Activated CD4-positive, alpha-beta memory T cell treated with anti-CD3 and anti-CD28 coated beads, Interleukin-2, amount 10 ng/mL, durations not matched to agents 7 days and 5 days (primary cell): ENCODE data around the gene TMC1. TPM values are rescaled to one million over a fixed set of nuclear protein-coding genes. Genes with fewer than 3 reads are reported as not detected.

Experiments used
- CTCF ChIA-PET: fragments of 350-600 bp; sonication (Branson Sonifier 250); formaldehyde crosslinking; loops from one replicate; lab custom pipeline; 2021; ENCODE audit warnings: antibody characterized with exemption, inconsistent platforms; lab: Charles Lee
- POLR2A ChIA-PET: fragments of 350-600 bp; sonication (Branson Sonifier 250); formaldehyde crosslinking; loops from one replicate; lab custom pipeline; 2021; ENCODE audit warnings: antibody characterized with exemption; lab: Charles Lee
- DNase-seq: peaks from one replicate; pipeline ENCODE4 v3.0.0-alpha.2; 2020
- H3K27ac Mint-ChIP-seq: one replicate; pipeline ENCODE4 v1.8.0; 2021; ENCODE audit warnings: mild to moderate bottlenecking, mixed read lengths
- H3K27me3 Mint-ChIP-seq: one replicate; pipeline ENCODE4 v1.8.0; 2021; ENCODE audit warnings: mixed read lengths
- H3K36me3 Mint-ChIP-seq: one replicate; pipeline ENCODE4 v1.8.0; 2021; ENCODE audit warnings: low read depth, mixed read lengths
- H3K4me1 Mint-ChIP-seq: one replicate; pipeline ENCODE4 v1.8.0; 2021; ENCODE audit warnings: mixed read lengths
- H3K4me3 Mint-ChIP-seq: one replicate; pipeline ENCODE4 v1.8.0; 2021; ENCODE audit warnings: mild to moderate bottlenecking, mixed read lengths
- H3K9me3 Mint-ChIP-seq: one replicate; pipeline ENCODE4 v1.8.0; 2021; ENCODE audit warnings: mixed read lengths
- total RNA-seq, 2 experiments: library from RNA; stranded (reverse); gene quantifications; one replicate each; pipeline ENCODE4 v1.2.3, GENCODE V29; 2021

The TMC1 gene
- total RNA-seq, 2 experiments from 2014 or later = 0.28 TPM; not detected in 1

GRCh38 chr9:72681283-72681630, 159.8 kb downstream of the TMC1 start:
- Mint-ChIP-seq H3K4me3 (no peak overlapping the region), H3K36me3 (no peaks in the 10 kb centered on the region), H3K27ac (no peak overlapping the region), H3K27me3 (peaks cover 22% of the 10 kb centered on the region), H3K4me1 (no peaks in the 10 kb centered on the region), H3K9me3 (no peaks in the 10 kb centered on the region)
- DNase-seq = no peak
- POLR2A ChIA-PET = no interaction called here
- CTCF ChIA-PET = no interaction called here

- H3K27ac Mint-ChIP-seq = no peak overlapping the region
- ChIA-PET CTCF (interaction anchor here (0.7 kb wide), 1 partner anchor 11 kb away, joined by 3 read pairs; no protein-coding TSS in a partner anchor), POLR2A (no interaction called here)
- no peaks in the 10 kb centered on the region for H3K4me1 Mint-ChIP-seq
- H3K27me3 Mint-ChIP-seq = peaks cover 23% of the 10 kb centered on the region
- no peak for DNase-seq
- H3K4me3 Mint-ChIP-seq = no peak overlapping the region
- no peaks in the 10 kb centered on the region for H3K36me3 Mint-ChIP-seq
- H3K9me3 Mint-ChIP-seq = no peaks in the 10 kb centered on the region
Observed at GRCh38 chr9:72684615-72685014, 163.2 kb downstream of the TMC1 start.

DNA sequence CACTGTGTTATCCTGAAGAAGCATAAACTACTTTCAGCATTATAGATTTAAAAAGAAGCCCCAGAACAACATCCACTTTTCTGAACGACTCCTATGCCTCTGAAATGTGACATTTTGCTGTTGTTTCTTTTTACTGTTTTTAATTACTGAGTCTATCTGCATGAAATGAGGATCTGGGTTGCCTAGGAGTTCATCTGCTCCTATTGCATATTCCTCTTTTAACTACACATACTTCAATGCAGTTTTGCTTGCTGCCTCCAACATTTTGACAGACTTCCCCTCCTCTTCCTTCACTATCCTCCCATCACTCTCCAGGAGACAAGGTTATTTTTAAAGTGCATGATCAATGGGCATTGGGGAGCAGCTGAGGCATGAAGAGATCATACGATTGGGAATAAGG, 164.5 kb downstream of the TMC1 start:
- POLR2A ChIA-PET = no interaction called here

DNA sequence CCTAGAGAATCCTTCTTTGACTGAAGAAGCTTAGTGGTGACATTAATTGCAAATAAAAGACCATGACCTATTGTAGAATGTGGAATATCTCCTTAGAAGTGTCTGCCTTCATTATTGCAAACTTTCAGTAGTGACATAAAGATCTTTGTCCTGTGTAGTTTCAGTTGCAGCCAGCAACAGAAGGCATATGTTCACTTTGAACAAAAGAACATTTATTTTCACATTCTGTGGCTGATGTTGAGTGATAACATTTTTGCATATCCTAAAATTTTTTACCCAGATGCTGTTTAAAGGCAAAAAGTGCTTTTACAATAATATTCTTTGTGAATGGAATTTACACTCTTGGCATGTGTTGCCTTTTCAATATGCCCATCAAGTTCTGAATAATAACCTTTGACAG, 165.9 kb downstream of the TMC1 start:
- ChIA-PET CTCF (no interaction called here), POLR2A (no interaction called here)
- Mint-ChIP-seq H3K27ac (no peak overlapping the region), H3K4me1 (no peaks in the 10 kb centered on the region), H3K4me3 (no peak overlapping the region), H3K36me3 (no peaks in the 10 kb centered on the region), H3K9me3 (no peaks in the 10 kb centered on the region), H3K27me3 (peaks cover 24% of the 10 kb centered on the region)
- DNase-seq = no peak

More for the DNA sequence above, 164.5 kb downstream of the TMC1 start:
- DNase-seq = no peak
- Mint-ChIP-seq H3K27me3 (peaks cover 21% of the 10 kb centered on the region), H3K4me1 (no peaks in the 10 kb centered on the region), H3K36me3 (no peaks in the 10 kb centered on the region), H3K27ac (no peak overlapping the region), H3K9me3 (no peaks in the 10 kb centered on the region), H3K4me3 (no peak overlapping the region)
- CTCF ChIA-PET = no interaction called here

DNA sequence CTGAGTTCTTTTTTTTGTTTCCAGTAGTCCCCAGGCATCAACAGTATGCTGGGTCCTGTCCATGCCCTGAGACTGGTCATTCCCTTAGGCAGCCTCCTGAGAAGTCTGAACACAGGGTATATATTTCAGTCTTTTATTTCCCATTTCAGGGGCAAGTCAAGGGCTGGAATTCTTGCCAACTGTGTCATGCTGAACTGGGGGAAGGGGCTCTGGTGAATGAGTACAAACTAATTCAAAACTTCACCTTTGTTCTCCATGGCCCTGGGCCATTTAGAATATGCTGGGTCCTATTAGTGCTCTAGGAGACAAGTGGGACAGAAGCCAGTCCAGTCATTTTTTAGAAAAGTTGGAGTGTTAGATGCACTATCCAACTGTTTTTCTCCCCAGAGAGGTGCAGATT, 170.3 kb downstream of the TMC1 start:
- CTCF ChIA-PET = no interaction called here
- POLR2A ChIA-PET = no interaction called here
- peaks cover 16% of the 10 kb centered on the region for H3K27me3 Mint-ChIP-seq

DNA sequence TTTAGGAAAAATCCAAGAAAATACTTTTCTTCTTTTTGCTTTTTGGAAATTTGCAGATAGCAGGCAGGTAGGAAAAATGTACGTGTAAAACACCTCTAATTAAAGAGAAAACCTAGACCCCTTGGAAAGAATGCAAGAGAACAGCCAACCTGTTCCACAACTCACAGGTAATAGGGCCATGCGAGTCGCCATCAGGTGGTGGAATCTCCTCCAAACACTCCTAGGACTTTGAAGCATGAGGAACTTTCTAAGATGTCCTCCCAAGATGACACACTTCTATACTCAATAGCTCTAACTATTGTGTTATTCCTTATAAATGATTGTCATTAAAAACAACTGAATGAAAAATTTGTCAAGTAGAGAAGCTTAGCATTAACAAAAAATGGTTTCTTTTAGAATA, 174.0 kb downstream of the TMC1 start:
- CTCF ChIA-PET = interaction anchor here (1.4 kb wide), 1 partner anchor 415 kb away, joined by 3 read pairs; no protein-coding TSS in a partner anchor
- Mint-ChIP-seq H3K9me3 (no peaks in the 10 kb centered on the region), H3K4me1 (no peaks in the 10 kb centered on the region), H3K27ac (no peak overlapping the region), H3K36me3 (no peaks in the 10 kb centered on the region), H3K27me3 (peaks cover 14% of the 10 kb centered on the region), H3K4me3 (no peak overlapping the region)
- POLR2A ChIA-PET = no interaction called here
- no peak for DNase-seq

More for the DNA sequence above, 170.3 kb downstream of the TMC1 start:
- Mint-ChIP-seq H3K9me3 (no peaks in the 10 kb centered on the region), H3K4me3 (no peak overlapping the region), H3K36me3 (no peaks in the 10 kb centered on the region), H3K27ac (no peak overlapping the region), H3K4me1 (no peaks in the 10 kb centered on the region)
- DNase-seq = no peak

- no peaks in the 10 kb centered on the region for H3K4me1 Mint-ChIP-seq
- no peak for DNase-seq
- POLR2A ChIA-PET = no interaction called here
Observed at GRCh38 chr9:72696511-72696910, 175.1 kb downstream of the TMC1 start.

GRCh38 chr9:72701510-72701909, 180.1 kb downstream of the TMC1 start:
- POLR2A ChIA-PET = no interaction called here
- CTCF ChIA-PET = no interaction called here
- no peaks in the 10 kb centered on the region for H3K36me3 Mint-ChIP-seq
- H3K4me1 Mint-ChIP-seq = no peaks in the 10 kb centered on the region
- H3K27ac Mint-ChIP-seq = no peak overlapping the region
- H3K4me3 Mint-ChIP-seq = no peak overlapping the region
- no peaks in the 10 kb centered on the region for H3K9me3 Mint-ChIP-seq
- DNase-seq = no peak
- H3K27me3 Mint-ChIP-seq = peaks cover 6% of the 10 kb centered on the region

More at GRCh38 chr9:72696511-72696910, 175.1 kb downstream of the TMC1 start:
- H3K27me3 Mint-ChIP-seq = peaks cover 12% of the 10 kb centered on the region
- CTCF ChIA-PET = interaction anchor here (1.4 kb wide), 1 partner anchor 416 kb away, joined by 3 read pairs; no protein-coding TSS in a partner anchor
- no peaks in the 10 kb centered on the region for H3K9me3 Mint-ChIP-seq
- H3K4me3 Mint-ChIP-seq = no peak overlapping the region
- H3K27ac Mint-ChIP-seq = no peak overlapping the region
- no peaks in the 10 kb centered on the region for H3K36me3 Mint-ChIP-seq

DNA sequence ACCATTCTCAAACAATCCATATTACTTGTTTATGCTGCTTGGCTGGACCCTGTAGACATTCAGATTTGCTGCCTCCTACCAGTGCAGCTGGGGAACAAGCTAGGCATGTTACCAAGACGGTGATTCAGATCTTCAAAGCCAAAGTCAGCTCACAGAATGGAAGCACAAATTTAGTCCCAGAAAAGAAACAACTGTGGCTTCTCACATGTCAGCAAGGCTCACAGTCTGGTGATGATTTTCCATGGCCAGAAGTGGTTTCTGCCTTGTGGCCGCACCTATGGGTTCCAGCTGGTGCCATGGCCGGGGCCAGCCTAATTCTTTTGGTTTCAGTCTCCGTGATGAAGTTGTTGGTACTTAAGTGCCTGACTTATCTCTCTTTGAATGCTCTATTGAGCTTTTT, 182.2 kb downstream of the TMC1 start:
- peaks cover 5% of the 10 kb centered on the region for H3K27me3 Mint-ChIP-seq
- no peak for DNase-seq
- no peaks in the 10 kb centered on the region for H3K4me1 Mint-ChIP-seq
- ChIA-PET CTCF (no interaction called here), POLR2A (no interaction called here)
- H3K27ac Mint-ChIP-seq = no peak overlapping the region
- no peak overlapping the region for H3K4me3 Mint-ChIP-seq
- H3K9me3 Mint-ChIP-seq = no peaks in the 10 kb centered on the region
- H3K36me3 Mint-ChIP-seq = no peaks in the 10 kb centered on the region

- ChIA-PET CTCF (no interaction called here), POLR2A (no interaction called here)
- H3K4me3 Mint-ChIP-seq = no peak overlapping the region
- no peak overlapping the region for H3K27ac Mint-ChIP-seq
- H3K9me3 Mint-ChIP-seq = no peaks in the 10 kb centered on the region
- H3K4me1 Mint-ChIP-seq = no peaks in the 10 kb centered on the region
- DNase-seq = no peak
- H3K36me3 Mint-ChIP-seq = no peaks in the 10 kb centered on the region
- peaks cover 6% of the 10 kb centered on the region for H3K27me3 Mint-ChIP-seq
Observed at GRCh38 chr9:72704688-72705375, 183.4 kb downstream of the TMC1 start.

DNA sequence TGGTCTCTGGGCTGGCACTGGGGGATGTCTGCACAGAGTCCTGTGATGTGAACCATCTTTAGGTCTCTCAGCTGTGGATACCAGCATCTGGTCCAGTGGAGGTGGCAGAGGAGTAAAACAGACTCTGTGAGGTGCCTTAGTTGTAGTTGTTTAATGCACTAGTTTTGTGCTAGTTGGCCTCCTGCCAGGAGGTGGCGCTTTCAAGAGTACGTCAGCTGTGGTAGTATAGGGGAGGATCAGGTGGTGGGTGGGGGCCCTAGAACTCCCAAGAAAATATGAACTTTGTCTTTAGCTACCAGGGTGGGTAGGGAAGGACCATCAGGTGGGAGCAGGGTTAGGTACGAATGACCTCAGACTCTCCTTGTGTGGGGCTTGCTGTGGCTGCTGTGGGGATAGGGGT, 197.1 kb downstream of the TMC1 start:
- CTCF ChIA-PET = interaction anchor here (2.1 kb wide), 1 partner anchor 10 kb away, joined by 4 read pairs; no protein-coding TSS in a partner anchor
- POLR2A ChIA-PET = no interaction called here
- Mint-ChIP-seq H3K36me3 (no peaks in the 10 kb centered on the region), H3K27ac (no peak overlapping the region), H3K4me1 (no peaks in the 10 kb centered on the region), H3K4me3 (no peak overlapping the region), H3K9me3 (no peaks in the 10 kb centered on the region), H3K27me3 (peaks cover 5% of the 10 kb centered on the region)
- no peak for DNase-seq

DNA sequence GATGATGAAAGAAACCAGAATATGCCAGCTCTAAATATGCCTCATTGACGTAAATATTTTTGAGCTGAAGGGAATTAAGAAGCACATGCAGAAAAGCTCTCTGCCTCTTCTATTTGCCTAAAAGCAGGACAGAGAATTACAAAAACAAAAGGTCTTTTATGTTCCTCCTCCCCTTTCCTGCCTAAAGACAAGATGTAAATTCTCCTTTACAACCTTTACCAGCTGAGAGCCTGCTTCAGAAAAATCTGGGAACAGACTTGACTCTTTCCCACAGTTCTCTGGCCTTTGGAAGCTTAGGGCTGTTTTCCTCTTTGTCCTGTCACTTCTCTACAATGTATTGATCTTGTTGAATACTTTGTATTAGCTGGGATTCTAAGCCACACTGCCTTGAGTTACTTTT, 199.7 kb downstream of the TMC1 start:
- Mint-ChIP-seq H3K4me3 (no peak overlapping the region), H3K27me3 (no peaks in the 10 kb centered on the region), H3K4me1 (no peaks in the 10 kb centered on the region), H3K9me3 (no peaks in the 10 kb centered on the region), H3K27ac (no peak overlapping the region), H3K36me3 (no peaks in the 10 kb centered on the region)
- ChIA-PET POLR2A (no interaction called here), CTCF (interaction anchor here (1.3 kb wide), 1 partner anchor 415 kb away, joined by 3 read pairs; no protein-coding TSS in a partner anchor)
- DNase-seq = no peak

- Mint-ChIP-seq H3K9me3 (no peaks in the 10 kb centered on the region), H3K36me3 (no peaks in the 10 kb centered on the region), H3K4me3 (no peak overlapping the region), H3K4me1 (no peaks in the 10 kb centered on the region), H3K27ac (no peak overlapping the region), H3K27me3 (peaks cover 7% of the 10 kb centered on the region)
- ChIA-PET CTCF (interaction anchor here (1.2 kb wide), 1 partner anchor 447 kb away, joined by 3 read pairs; no protein-coding TSS in a partner anchor), POLR2A (no interaction called here)
- DNase-seq = no peak
Observed at GRCh38 chr9:72726947-72727346, 205.5 kb downstream of the TMC1 start.
